Activated naive CD4-positive, alpha-beta T cell treated with anti-CD3 and anti-CD28 coated beads, Interleukin-2, amount 50 U/mL, for 24 hours (primary cell): ENCODE results near the gene GNA12.

Source experiments
- H3K27ac Mint-ChIP-seq: one replicate; pipeline ENCODE4 v1.8.0; 2021; ENCODE audit warnings: mild to moderate bottlenecking, mixed read lengths
- H3K27me3 Mint-ChIP-seq: one replicate; pipeline ENCODE4 v1.8.0; 2021; ENCODE audit warnings: mixed read lengths
- H3K36me3 Mint-ChIP-seq: one replicate; pipeline ENCODE4 v1.8.0; 2021; ENCODE audit warnings: mixed read lengths
- H3K4me1 Mint-ChIP-seq: one replicate; pipeline ENCODE4 v1.8.0; 2021; ENCODE audit warnings: mixed read lengths
- H3K4me3 Mint-ChIP-seq: one replicate; pipeline ENCODE4 v1.8.0; 2021; ENCODE audit warnings: mild to moderate bottlenecking, mixed read lengths
- H3K9me3 Mint-ChIP-seq: one replicate; pipeline ENCODE4 v1.8.0; 2021; ENCODE audit warnings: mixed read lengths

GNA12 gene

DNA sequence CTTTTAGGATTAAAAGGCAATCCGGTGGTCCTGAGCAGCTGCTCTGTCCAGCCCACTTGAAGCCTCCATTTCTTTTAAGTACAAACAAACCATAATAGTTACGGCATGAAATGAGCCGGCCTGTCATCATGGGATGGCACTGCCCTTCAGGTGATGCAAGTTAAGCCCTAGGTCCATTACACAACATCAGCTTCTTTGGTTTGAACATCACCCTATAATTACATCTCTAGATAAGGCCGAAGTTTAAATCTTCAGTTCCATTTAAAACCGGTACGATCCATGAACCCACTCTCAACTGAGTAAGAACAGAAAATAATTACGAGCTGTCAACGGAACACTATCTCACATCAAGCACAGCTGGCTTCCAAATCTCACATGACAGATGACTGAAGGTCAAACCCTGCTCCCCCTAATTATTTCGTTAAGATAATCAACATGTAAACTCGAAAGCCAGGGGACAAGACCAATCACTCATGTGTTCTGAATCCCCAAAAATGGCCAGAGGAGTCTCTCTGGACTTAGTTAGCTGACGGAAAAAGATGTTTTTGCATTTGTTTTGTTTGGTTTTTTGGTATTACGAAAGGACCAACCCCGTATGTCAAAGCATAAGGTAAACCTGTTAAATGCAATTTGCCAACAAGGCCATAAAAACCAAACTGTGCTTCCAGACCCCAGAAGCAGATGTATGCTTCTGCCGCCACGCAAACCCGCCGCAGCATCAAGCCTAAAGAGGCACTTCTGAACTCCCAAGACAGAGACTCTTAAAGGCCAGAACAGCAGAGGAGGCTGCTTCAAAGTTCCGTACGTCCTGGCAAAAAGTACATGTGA, 10.8 kb downstream of the GNA12 start:
- H3K9me3 Mint-ChIP-seq: no peaks in the 10 kb centered on the region
- H3K27me3 Mint-ChIP-seq: no peaks in the 10 kb centered on the region
- H3K27ac Mint-ChIP-seq: no peak overlapping the region
- H3K4me1 Mint-ChIP-seq: peaks cover 27% of the 10 kb centered on the region
- H3K4me3 Mint-ChIP-seq: no peak overlapping the region
- peaks cover 13% of the 10 kb centered on the region for H3K36me3 Mint-ChIP-seq

GRCh38 chr7:2832461-2832860, 11.6 kb downstream of the GNA12 start:
- peaks cover 11% of the 10 kb centered on the region for H3K36me3 Mint-ChIP-seq
- no peak overlapping the region for H3K4me3 Mint-ChIP-seq
- peaks cover 19% of the 10 kb centered on the region for H3K4me1 Mint-ChIP-seq
- no peaks in the 10 kb centered on the region for H3K27me3 Mint-ChIP-seq
- no peak overlapping the region for H3K27ac Mint-ChIP-seq
- no peaks in the 10 kb centered on the region for H3K9me3 Mint-ChIP-seq

DNA sequence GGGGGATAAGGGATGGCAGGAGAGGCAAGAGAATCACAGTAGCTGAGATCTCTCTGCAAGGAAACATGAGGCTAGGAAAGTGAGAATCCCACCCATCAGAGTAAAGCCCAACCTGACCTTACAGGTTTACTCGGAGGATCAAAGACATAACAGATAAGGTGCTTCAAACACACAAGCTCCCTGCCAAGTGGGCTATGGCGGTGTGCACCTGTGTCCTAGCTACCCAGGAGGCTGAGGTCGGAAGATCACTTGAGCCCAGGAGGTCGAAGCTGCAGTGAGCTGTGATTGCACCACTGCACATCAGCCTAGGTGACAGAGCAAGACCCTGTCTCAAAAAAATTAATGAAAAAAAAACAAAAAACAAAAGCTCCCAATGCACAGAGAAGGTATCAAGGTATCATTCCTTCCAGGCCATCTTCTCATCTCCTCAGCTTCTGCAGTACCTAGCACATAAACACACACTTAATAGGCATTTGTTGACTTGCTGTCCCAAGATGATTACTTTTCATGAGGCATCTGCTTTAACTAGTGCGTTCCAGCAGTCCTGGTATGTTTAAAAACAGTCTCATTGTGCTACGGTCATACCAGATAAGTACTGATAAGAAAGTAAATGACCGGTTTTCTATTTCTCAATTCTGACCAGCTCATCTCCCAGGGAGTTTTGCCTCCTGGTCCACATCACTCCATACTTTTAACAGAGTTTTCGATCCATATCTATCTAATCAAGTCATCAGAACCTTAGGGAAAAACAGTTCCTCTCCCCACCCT, 13.3 kb downstream of the GNA12 start:
- peaks cover 25% of the 10 kb centered on the region for H3K4me1 Mint-ChIP-seq
- H3K27ac Mint-ChIP-seq: peak overlapping the region; percentile 30
- no peak overlapping the region for H3K4me3 Mint-ChIP-seq
- H3K27me3 Mint-ChIP-seq: no peaks in the 10 kb centered on the region
- H3K36me3 Mint-ChIP-seq: peaks cover 9% of the 10 kb centered on the region
- H3K9me3 Mint-ChIP-seq: no peaks in the 10 kb centered on the region

DNA sequence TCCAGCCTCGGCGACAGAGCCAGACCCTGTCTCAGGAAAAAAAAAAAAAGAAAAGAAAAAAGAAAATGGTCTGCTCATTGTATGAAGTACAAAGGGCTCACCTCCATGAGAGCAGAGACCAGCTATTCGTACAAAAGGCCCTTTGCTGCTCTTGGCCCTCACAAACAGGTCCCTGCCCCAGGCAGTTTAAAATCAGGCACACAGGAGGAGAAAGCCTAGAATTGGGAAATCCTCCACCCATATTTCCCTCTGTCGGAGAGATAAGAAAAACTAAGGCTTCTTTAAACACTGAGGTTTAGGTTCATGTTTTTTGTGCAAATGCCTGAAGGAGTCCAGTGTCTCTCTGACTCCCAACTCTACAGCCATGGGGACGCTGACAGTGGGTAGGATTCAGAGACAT, 15.1 kb downstream of the GNA12 start:
- Mint-ChIP-seq H3K4me1 (peaks cover 39% of the 10 kb centered on the region), H3K36me3 (peaks cover 7% of the 10 kb centered on the region)

GRCh38 chr7:2826771-2827170, 17.3 kb downstream of the GNA12 start:
- peak overlapping the region; percentile 10 for H3K27ac Mint-ChIP-seq

More for the DNA sequence above, 15.1 kb downstream of the GNA12 start:
- no peaks in the 10 kb centered on the region for H3K9me3 Mint-ChIP-seq
- no peak overlapping the region for H3K4me3 Mint-ChIP-seq
- no peak overlapping the region for H3K27ac Mint-ChIP-seq
- no peaks in the 10 kb centered on the region for H3K27me3 Mint-ChIP-seq

DNA sequence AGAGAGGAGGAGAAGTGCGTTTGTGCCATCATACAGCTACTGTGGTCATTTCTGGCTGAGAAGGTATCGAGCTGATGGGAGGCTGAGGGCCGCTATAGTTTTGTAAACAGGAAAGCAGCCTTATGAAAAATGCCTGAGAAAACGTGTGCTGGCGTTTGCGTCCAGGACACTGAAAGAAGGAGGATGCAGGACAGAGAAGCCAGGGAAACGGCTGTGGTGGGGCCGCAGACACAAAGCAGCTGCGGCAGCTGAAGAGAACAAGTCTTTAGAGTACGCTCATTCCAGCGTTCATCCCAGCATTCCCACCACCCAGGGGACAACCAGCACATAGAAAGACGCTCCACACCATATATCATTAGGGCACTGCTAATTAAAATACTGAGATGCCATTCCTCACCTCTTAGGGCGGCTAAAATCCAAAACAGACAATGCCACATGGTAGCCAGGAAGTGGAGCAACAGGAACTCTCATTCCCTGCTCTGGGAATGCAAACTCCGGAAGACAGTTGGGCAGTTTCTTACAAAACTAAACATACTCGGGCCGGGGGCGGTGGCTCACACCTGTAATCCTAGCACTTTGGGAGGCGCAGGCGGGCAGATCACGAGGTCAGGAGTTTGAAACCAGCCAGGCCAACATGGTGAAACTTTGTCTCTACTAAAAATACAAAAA, 18.4 kb downstream of the GNA12 start:
- no peaks in the 10 kb centered on the region for H3K9me3 Mint-ChIP-seq
- H3K27ac Mint-ChIP-seq: no peak overlapping the region
- no peak overlapping the region for H3K4me3 Mint-ChIP-seq
- no peaks in the 10 kb centered on the region for H3K27me3 Mint-ChIP-seq
- H3K4me1 Mint-ChIP-seq: peaks cover 55% of the 10 kb centered on the region
- H3K36me3 Mint-ChIP-seq: peaks cover 5% of the 10 kb centered on the region

More at GRCh38 chr7:2826771-2827170, 17.3 kb downstream of the GNA12 start:
- no peak overlapping the region for H3K4me3 Mint-ChIP-seq
- H3K36me3 Mint-ChIP-seq: peaks cover 5% of the 10 kb centered on the region
- peaks cover 50% of the 10 kb centered on the region for H3K4me1 Mint-ChIP-seq
- H3K27me3 Mint-ChIP-seq: no peaks in the 10 kb centered on the region
- no peaks in the 10 kb centered on the region for H3K9me3 Mint-ChIP-seq

GRCh38 chr7:2824678-2825461, 19.2 kb downstream of the GNA12 start:
- Mint-ChIP-seq H3K27me3 (no peaks in the 10 kb centered on the region), H3K9me3 (no peaks in the 10 kb centered on the region), H3K27ac (no peak overlapping the region), H3K4me3 (no peak overlapping the region), H3K4me1 (peaks cover 56% of the 10 kb centered on the region), H3K36me3 (peaks cover 5% of the 10 kb centered on the region)

GRCh38 chr7:2824026-2824677, 20.0 kb downstream of the GNA12 start:
- no peak overlapping the region for H3K4me3 Mint-ChIP-seq
- H3K4me1 Mint-ChIP-seq: peaks cover 62% of the 10 kb centered on the region
- peaks cover 5% of the 10 kb centered on the region for H3K36me3 Mint-ChIP-seq
- no peaks in the 10 kb centered on the region for H3K9me3 Mint-ChIP-seq
- no peak overlapping the region for H3K27ac Mint-ChIP-seq
- H3K27me3 Mint-ChIP-seq: no peaks in the 10 kb centered on the region

DNA sequence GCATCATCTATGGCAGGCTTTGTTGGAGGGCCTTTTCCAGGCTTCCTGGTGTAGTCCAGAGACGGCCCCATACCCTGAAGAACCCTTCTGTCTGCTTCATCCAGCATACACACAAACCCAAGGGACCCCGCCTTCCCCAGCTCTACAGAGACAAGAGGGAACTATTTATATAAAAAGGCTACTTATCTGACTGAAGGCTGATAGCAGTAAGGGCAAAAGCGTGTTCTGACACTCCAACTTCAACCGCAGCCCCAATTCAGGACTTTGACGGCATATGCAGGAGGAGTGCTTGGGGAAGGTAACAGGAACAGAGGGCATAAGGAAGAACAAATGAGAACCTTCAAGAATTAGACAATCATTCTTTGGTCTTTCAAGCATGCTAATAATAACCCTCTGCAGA, 21.0 kb downstream of the GNA12 start:
- H3K4me3 Mint-ChIP-seq: no peak overlapping the region
- peaks cover 5% of the 10 kb centered on the region for H3K36me3 Mint-ChIP-seq
- H3K4me1 Mint-ChIP-seq: peaks cover 62% of the 10 kb centered on the region
- no peak overlapping the region for H3K27ac Mint-ChIP-seq
- no peaks in the 10 kb centered on the region for H3K9me3 Mint-ChIP-seq
- H3K27me3 Mint-ChIP-seq: no peaks in the 10 kb centered on the region

DNA sequence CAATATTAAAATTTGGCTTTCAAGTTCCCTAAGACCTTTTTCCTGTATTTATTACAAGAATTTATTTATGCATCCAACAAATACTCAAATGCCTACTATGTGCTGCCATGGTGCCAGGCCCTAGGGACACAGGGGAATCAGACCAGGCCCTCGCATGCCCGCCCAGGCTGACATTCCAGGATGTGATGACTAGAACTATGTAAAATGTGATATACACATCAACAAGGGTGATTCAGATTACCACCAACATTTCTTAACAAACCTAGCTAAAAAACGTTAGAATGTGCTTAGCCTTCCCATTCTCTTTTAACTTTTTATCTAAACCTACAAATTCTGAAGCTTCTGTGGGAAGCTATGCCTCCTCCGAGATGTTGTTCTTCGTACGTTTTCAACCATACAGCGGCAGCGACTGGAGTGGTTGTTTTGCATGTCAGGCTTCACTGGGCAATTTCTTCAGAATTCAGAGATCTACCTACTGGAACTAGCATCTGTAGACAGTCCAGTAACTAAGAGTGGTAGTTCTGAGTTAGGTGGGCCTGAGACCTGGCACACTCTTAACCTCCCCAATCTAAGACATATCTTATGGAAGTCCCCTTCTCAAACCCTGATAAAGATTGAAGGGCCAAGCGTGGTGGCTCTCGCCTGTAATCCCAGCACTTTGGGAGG, 22.1 kb downstream of the GNA12 start:
- Mint-ChIP-seq H3K36me3 (peaks cover 5% of the 10 kb centered on the region), H3K27ac (no peak overlapping the region), H3K4me3 (no peak overlapping the region), H3K4me1 (peaks cover 60% of the 10 kb centered on the region), H3K27me3 (no peaks in the 10 kb centered on the region), H3K9me3 (no peaks in the 10 kb centered on the region)

DNA sequence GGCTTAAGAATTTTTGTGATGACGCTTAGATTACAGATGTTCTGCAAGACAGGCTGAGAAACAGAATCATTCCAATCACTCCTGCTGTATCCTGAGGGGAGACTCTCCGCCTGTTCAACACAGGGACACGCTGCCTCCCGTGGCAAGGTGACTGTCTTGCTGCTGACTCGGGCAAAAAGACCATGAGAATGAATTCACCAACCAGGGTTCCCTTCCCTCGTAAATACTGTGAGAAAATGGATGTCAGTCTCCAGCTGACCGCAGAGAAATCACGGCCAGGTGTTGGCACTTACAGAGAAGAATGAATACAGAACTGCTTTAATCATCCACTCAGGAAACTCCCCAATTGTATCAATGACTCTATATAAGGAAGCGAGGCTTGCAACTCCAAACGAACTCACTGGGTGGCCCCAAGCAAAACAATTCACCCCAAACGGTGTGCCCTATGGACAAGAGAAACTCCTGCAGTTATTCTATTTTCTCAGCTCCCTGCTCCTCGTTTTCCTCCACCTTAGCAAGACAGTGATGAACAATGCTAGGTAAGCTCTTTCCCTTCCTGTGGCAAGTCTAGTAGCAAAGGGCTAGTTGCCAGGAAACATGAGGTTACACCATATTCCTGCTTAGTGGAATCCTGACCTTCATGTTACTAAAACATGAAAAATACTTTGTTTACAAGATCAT, 22.8 kb downstream of the GNA12 start:
- H3K27me3 Mint-ChIP-seq: no peaks in the 10 kb centered on the region
- no peaks in the 10 kb centered on the region for H3K9me3 Mint-ChIP-seq
- peaks cover 53% of the 10 kb centered on the region for H3K4me1 Mint-ChIP-seq
- H3K36me3 Mint-ChIP-seq: peaks cover 7% of the 10 kb centered on the region
- H3K27ac Mint-ChIP-seq: no peak overlapping the region
- no peak overlapping the region for H3K4me3 Mint-ChIP-seq

DNA sequence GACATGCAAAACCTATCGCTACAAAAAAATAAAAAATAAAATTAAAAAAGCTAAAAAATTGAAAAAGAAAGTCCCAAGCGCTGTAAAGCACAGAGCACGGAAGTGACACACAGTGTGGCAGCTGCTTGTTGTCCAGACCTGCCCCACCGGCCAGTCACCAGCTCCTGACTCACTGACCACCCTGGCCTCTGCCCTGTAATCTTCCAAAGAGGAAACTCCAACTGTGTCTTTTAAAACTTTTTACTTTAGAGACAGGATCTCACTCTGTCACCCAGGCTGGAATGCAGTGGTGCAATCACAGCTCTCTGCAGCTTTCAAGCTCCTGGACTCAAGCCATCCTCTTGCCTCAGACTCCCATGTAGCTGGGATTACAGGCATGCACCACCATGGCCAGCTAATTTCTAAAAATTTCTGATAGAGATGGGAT, 23.6 kb downstream of the GNA12 start:
- Mint-ChIP-seq H3K36me3 (peaks cover 7% of the 10 kb centered on the region), H3K4me3 (no peak overlapping the region), H3K9me3 (no peaks in the 10 kb centered on the region), H3K27me3 (no peaks in the 10 kb centered on the region), H3K4me1 (peaks cover 48% of the 10 kb centered on the region), H3K27ac (no peak overlapping the region)

DNA sequence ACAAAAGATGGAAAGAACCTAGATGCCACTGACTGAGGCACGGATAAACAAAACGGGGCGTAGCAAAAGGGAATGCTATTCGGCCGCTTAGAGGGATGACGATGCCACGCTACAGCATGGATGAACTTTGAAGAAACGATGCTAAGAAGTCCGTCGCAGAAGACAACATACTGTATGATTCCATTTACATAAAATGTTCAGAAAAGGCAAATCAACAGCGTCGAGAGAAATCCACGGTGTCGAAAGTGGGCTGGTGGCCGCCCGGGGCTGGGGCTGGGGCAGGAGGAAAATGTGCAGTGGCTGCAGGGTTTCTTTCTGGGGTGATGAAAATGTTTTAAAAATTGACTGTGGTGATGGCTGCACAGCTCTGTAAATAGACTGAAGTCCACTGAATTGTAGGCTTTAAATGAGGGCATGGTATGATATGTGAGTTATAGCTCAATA, 24.1 kb downstream of the GNA12 start:
- Mint-ChIP-seq H3K36me3 (peaks cover 2% of the 10 kb centered on the region), H3K9me3 (no peaks in the 10 kb centered on the region), H3K4me1 (peaks cover 43% of the 10 kb centered on the region), H3K27me3 (no peaks in the 10 kb centered on the region), H3K4me3 (no peak overlapping the region), H3K27ac (no peak overlapping the region)
